ENCODE measurements around the gene MST1. TPM values are rescaled to one million over a fixed set of nuclear protein-coding genes. Genes with fewer than 3 reads are reported as not detected.

MST1 gene
- total RNA-seq, 1 donor from 2014 or later: 5.5 TPM

- no peak overlapping the region for H3K4me3 ChIP-seq (ENCODE audit: low read depth, low read length)
- no peak for DNase-seq (ENCODE audit: low read depth)
- TF ChIP-seq CTCF (conservative IDR thresholded peaks at IDR 0.05; ENCODE audit: low read depth, low read length): no peak
These were observed 24.2 kb upstream of the MST1 start for GRCh38 chr3:49713336-49714105.

GRCh38 chr3:49712631-49713317 is 23.5 kb upstream of the MST1 start:
- TF ChIP-seq CTCF (conservative IDR thresholded peaks at IDR 0.05; ENCODE audit: low read depth, low read length): no peak
- DNase-seq (ENCODE audit: low read depth): no peak

GRCh38 chr3:49712166-49712565 is 22.9 kb upstream of the MST1 start:
- no peak for DNase-seq (ENCODE audit: low read depth)
- H3K4me3 ChIP-seq (ENCODE audit: low read depth, low read length): no peak overlapping the region
- TF ChIP-seq CTCF (conservative IDR thresholded peaks at IDR 0.05; ENCODE audit: low read depth, low read length): no peak

More at GRCh38 chr3:49712631-49713317, 23.5 kb upstream of the MST1 start:
- no peak overlapping the region for H3K4me3 ChIP-seq (ENCODE audit: low read depth, low read length)

GRCh38 chr3:49711489-49711888 is 22.2 kb upstream of the MST1 start:
- H3K4me3 ChIP-seq (ENCODE audit: low read depth, low read length): no peak overlapping the region
- TF ChIP-seq CTCF (conservative IDR thresholded peaks at IDR 0.05; ENCODE audit: low read depth, low read length): no peak
- no peak for DNase-seq (ENCODE audit: low read depth)

- H3K4me3 ChIP-seq (ENCODE audit: low read depth, low read length): no peak overlapping the region
- no peak for DNase-seq (ENCODE audit: low read depth)
- no peak for TF ChIP-seq CTCF (conservative IDR thresholded peaks at IDR 0.05; ENCODE audit: low read depth, low read length)
These were observed 20.6 kb upstream of the MST1 start for GRCh38 chr3:49709852-49710251.

GRCh38 chr3:49707113-49707480 is 17.8 kb upstream of the MST1 start:
- TF ChIP-seq CTCF (conservative IDR thresholded peaks at IDR 0.05; ENCODE audit: low read depth, low read length): no peak
- no peak overlapping the region for H3K4me3 ChIP-seq (ENCODE audit: low read depth, low read length)
- no peak for DNase-seq (ENCODE audit: low read depth)
